T-helper 22 cell (primary cell): ENCODE results near the gene PROK1.
"Not testable (repeated sequence)": the region's sequence is repeated elsewhere in the genome, so short reads cannot be mapped to it uniquely, and the experiment has no call there.

ENCODE experiments used
- DNase-seq: peaks from one replicate; pipeline ENCODE4 v3.0.0-alpha.2; 2020; ENCODE audit warnings: low read depth

PROK1 gene, protein sequence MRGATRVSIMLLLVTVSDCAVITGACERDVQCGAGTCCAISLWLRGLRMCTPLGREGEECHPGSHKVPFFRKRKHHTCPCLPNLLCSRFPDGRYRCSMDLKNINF

DNA sequence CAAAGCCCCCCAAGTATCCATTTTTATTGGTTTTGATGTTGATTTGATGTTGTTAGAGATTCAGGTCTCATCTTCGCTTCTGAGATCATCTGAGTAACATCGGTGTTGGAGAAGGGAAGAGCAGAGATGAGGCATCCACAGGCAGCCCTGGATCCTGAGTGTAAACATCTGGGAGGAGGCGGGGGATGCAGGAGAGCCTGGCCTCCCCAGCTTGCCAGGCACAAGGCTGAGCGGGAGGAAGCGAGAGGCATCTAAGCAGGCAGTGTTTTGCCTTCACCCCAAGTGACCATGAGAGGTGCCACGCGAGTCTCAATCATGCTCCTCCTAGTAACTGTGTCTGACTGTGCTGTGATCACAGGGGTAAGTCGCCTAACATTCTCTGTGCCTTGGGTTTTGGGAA is at the start of gene PROK1:
Gene PROK1 (plus strand): TSS at position 221 of the 400 bp plus-strand sequence. CDS start 68 bp downstream, at position 289.
- no peak for DNase-seq

DNA sequence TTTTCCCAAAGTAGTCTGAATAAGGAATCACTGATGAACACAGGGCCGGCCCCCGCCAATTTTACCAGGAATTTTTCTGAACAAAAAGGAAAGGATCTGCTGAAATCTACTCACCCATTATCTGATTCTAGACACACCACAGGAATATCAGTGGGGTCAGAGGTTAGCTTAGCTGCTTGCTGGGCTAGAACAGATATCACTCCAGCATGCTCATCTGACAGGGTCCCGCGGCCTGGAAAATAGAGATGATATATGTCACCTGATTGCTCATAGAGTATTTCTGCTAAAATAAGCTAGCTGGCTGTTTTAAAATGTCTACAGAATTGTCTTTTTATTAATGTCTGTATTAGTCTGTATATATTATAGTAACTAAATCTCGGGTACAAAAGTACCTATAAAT is 47.1 kb upstream of the PROK1 start:
- no peak for DNase-seq

DNA sequence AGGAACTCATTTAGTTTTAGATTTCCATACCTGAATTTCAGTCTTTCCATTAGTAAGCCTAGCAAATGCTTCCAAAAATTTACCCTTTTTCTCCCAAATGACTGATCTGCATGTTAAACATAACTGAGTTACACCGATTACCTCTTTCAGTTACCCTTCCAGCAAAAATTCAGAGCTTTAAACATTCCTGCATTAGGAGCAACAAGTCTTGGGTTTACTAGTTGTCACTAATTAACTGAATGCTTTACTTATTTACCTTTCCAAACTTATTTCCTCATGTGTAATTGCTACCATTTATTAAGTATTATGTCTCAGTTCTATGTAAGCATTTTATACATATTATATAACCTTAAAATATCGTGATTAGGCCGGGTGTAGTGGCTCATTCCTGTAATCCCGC is 46.5 kb upstream of the PROK1 start:
- DNase-seq: no peak

DNA sequence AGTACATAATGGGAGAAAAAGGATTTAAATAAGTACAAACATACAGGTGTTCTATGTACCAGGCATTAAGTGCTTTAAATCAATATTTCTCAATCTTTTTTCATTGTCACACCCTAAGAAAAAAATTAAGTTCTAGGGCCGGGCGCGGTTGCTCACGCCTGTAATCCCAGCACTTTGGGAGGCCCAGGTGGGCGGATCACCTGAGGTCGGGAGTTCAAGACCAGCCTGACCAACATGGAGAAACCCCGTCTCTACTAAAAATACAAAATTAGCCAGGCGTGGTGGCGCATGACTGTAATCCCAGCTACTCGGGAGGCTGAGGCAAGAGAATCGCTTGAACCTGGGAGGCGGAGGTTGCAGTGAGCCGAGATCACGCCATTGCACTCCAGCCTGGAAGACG is 44.5 kb upstream of the PROK1 start:
- DNase-seq: not testable (repeated sequence)

DNA sequence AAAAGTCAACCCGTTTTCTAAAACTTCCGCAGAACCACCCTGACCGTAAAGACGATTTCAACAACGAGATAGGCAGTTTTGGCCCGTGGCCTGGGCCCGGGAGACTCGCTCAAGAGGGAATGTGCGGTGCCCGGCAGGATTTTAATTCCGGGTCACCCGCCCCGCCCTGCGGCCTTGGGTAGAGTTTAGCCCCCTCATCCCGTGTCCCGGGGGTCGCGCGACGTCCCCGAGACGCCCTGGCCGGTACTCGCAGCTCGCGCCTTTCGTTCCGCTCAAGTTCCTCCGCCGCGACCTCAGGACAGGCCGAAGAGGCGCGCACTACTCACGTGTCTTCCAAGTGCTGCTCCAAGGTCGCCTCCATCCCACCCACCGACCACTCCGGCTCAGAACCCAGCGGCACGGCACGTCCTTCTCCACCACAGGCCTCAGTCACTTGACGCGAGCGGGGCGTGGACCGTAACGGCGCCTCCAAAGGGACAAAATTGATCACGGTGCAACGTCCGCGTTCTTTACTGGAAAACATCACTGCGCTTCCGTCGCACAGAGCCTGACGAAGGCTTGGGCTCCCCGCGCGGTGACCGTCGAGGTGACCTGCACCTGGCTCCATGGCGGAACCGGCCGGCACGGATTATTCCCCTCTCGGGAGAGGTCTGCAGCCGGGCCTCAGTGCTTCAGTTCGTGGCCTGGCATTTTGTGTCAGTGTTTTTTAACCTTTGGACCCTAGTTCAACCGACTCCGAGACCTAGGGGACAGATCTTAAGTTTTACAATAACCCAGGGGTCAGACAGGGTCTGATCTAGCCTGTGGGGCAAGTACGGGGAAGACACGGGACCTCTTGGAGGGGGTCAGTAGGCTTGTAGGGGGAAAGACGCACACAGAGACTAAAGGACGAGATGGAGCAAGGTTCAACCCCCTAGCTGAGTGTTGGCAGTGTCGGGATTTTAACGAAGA is 43.4 kb upstream of the PROK1 start, which contains the start of gene LAMTOR5:
Gene LAMTOR5 (minus strand): TSS at position 435 of the 951 bp plus-strand sequence. CDS start 74 bp downstream, at position 361.
- peak; percentile 82 for DNase-seq

DNA sequence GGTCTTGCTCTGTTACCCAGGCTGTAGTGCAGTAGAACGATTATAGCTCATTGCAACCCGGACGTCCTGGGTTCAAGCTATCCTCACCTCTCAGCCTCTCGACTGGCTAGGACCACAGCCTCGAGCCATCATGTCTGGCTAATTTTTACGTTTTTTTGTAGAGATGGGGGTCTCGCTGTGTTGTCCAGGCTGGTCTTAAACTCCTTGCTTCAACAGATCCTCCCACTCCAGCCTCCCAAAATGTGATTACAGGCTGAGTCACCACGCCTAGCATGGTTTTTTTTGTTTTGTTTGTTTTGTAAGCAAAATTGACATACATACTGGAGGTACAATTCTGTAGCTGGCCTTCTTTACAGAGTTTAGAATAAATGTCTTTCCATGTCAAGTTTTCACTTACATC is 42.5 kb upstream of the PROK1 start:
- DNase-seq: no peak

DNA sequence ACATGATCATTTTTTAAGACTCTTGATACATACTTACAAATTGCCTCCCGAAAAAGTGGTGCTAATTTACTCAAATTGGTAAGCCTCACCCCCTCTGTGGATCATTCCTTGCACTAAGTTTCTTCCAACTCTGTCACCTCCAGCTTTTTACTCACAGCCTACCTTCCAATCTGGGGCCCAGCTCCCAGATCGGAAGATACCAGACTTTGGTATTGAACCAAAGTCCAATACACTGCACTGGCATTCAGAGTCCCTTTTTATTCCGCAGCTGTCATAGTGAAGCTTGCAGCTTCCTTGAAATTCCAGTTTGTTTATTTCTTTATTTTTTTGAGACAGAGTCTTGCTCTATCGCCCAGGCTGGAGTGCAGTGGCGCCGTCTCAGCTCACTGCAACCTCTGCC is 41.6 kb upstream of the PROK1 start:
- no peak for DNase-seq

DNA sequence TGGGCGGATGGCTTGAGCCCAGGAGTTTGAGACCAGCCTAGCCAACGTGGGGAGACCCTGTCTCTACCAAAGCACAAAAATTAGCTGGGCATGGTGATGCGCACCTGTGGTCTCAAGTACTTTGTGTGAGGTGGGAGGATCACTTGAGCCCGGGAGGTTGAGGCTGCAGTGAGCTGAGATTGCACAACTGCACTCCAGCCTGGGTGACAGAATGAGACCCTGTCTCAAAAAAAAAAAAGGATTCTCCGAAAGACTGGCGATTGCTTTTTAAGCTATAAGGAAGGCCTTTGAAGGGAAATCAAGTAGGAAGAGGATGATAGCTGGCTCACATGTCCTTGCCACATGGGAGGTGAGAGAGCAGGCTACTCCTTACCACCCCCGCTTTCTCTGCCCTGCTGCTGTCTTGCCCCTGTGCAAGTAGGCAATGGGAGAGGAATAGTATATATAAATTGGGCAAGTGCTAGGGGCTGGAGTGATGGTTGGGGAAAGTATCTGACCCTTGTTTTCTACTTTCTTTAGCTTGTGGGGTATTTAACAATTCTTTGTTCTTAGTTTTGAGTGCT is 39.7 kb upstream of the PROK1 start:
- DNase-seq: no peak

DNA sequence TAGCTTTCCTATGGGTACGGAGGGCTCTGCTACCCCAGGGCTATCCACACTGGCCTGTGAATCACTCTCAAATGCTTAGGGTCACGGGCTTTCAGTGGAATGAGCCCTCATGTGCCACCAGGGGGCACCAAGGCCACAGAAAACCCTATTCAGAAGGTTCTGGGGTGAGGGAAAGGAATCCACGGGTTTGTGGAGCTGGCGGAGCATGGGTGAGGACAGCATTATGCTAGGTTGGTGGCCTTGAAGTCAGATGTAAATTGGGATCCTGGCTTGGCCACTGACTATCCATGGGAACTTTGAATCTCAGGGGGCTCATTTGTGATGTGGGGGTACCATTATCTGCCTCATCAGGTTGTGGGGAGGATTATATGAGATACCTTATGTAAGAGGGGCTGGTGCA is 38.4 kb upstream of the PROK1 start:
- peak; percentile 27 for DNase-seq

DNA sequence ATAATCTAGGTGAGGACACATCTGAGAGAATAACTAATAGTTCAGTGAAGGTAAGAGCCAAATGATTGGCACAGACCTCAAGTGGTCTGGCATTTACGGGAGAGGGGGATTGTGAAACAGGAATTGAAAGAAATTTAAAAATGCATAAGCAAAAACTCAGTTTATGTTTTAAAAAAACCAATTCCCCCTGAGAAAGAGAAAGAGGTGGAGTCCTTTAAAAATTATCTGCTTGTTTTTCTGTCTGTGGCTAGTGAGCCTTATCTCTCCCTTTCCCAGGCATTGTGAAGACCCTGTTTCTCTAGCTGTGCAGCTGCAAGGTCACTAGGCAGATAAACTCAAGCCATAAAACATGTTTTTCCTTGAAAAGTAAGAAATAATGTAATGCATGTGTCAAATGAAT is 37.9 kb upstream of the PROK1 start:
- not testable (repeated sequence) for DNase-seq

DNA sequence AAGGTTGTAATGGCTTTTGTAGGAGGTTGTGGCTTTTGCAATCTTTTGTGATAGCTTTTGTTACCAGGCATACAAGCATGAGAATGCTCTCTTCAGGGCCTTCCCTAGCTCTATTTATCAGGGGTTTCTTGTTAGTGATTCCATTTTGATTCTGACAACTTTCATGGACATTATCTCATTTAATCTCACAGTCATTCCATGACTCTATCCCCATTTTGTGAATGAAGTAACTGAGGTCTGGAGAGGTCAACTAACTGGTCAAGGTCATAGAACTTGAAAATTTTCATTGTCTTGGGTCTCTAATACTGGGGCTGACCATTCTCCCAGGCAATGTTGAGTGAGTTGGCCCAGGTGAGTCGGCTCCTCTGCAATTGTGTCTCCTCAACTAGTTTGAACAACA is 32.2 kb upstream of the PROK1 start:
- DNase-seq: no peak

DNA sequence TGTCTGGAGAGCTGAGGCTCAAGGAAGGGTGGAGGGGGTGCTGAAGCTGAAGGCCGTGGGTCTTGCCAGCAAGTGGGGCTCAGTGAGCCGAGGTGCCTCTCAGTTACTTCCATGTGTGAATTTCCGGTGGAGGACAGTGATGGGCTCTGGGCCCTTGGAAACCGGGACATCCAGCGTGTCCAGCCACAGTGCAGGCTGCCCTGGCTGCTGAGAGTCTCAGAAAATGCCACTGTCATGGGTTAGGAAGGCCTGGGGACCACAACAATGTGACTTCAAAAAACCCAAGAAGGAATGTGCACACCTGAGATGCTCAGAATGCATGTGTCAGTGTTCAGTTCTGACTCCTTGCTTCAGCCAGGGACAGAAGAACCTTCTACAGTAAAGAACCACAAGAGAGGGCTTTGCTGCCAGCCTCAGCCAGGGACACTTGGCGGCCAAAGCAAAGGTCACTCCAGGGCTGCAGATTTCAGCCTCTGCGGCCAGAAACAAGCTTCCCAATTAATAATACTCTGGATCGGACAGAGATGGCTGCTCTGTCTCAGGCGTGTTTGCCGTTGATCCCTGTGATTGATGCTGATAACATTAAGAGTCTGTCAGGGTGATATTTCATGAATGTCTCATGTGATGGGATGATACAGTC is 30.8 kb upstream of the PROK1 start:
- DNase-seq: no peak

DNA sequence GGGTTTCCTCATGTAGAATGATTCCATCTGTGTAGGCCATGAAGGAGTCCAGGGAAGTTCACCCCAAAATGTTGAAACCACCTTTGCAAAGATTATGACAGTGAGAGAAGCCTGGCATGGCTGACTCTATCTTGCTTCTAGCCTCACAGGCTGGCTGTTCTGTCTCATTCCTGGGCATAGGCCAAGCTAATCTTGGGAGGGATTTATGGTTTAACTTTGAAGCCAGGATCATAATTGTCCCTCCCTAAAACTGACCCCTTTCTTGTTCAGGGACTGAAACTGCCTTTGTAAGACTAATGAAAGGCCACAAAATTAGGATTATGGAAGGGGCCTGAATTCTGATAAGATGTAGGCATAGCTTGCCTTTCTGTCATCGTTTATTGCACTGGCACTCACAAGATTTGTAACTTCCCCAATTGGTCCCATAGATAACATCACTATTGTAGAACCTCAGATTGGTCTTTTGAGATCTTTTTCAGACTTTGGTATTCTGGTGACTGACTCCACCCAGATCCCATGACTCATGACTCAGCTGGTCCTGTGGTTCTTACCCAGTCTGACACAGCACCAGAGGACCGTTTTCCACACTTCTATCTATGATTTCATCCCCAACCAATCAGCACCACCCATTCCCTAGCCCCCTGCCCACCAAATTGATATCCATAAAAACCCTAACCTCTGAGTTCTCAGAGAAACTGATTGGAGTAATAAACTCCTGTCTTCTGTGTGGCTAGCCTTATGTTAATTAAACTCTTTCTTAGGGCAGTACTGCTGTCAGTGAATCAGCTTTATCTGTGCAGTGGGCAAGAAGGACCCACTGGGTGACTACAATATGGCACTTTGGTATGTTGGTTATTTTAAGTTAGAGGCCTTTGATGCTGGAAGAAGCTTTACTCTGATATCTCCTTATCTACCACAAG is 29.8 kb upstream of the PROK1 start:
- no peak for DNase-seq

DNA sequence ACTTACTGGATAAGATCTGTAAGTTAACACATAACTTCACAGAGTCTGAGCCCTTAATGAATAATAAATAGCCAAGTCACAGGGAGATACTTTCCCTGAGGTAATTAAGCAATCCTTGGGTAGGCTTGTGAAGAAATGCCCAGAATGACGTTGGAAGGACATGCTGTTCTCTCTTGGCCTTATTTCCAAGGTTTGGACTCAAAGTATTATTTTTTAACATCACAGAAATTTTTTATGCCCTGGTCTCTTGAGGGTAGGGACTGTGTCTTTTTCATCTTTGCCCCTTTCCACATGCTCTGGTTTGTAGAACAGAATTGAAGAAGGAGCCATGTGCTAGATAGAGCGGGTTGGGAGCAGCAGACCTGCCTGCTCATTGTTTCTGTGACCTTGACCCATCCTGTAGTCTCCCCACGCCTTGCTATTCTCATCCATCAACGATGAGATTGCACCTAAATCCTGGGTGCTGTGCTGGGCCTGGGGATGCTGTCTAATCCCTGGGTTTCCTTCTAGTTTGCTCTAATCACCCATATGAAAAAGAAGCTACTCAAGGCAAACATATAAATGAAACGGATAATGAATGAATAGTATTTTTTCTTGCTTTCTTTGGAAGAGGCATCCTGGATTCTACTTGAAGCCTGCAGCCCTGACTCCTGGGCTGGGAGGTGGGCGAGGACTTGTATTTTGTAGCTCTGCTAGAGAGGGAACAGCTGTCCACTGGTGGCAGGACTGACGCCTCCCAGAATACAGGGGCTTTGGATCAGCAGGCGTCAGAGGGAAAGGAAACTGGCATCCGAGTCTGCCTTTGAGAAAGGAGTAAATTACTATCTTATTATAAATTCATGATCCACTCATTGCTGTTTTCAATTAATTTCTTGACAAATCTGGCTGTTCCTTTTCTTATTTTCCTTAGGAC is 26.0 kb upstream of the PROK1 start:
- no peak for DNase-seq

DNA sequence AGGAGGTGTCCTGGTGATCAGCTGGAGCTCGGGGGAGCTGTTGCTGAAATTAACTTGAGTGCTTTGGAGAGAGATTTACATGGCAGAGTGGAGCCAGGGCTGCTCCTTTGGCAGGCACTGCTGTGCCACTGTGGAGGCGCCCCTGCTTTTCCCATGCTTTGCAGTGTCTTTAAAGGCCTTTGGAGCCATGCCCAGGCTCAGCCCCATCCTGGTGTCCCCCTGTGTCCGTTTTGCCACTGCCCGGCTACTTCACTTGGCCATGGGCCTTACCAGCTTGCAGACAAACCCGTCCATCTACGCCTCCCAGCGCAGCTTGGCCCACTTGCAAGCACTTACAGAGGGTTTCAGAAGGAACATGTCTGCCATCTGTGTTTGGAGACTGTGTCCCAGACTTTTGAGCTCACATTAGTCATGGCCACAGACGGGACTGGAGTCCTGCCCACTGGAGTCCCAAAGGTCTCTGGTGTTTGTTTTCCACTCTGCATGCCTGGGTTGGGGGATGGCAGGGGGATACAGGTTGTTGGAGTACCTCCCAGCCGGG is 25.3 kb upstream of the PROK1 start:
- no peak for DNase-seq

DNA sequence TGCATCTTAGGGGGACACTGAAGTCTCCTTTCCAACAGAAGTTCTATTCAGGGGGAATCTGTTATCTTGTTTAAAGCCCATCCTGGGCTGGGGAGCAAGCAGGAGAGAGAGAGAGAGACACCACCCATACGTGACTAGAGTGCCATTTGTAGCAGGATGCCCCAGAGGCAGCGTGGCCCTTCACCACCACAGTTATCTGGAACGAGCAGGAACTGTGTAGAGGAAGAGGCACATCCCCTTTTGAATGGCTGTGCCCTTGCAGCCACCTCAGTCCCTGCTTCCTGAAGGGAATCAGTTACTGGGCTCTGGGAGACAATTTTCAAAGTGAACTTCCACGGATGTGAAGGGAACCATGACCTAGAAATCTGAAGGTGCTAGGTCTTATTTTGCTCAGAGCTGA is 24.1 kb upstream of the PROK1 start:
- no peak for DNase-seq

DNA sequence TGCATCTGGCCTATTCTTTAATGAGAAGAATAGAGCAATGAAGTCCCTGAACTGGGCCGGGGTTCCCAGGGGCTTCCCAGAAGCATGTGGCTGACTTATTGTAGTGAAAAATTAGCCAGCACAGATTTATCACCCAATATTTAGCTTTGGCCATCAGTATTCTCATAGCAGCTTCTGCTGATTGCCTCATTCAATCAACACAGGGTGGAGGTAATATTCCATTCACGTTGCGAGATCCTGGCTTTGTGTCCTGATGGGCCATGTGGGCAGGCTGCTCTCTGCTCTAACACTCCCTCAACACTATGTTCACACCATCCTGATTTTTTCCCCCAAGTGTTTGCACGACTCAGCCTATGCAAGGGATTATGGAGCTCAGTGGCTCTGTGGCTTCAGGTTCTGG is 22.0 kb upstream of the PROK1 start:
- DNase-seq: no peak

DNA sequence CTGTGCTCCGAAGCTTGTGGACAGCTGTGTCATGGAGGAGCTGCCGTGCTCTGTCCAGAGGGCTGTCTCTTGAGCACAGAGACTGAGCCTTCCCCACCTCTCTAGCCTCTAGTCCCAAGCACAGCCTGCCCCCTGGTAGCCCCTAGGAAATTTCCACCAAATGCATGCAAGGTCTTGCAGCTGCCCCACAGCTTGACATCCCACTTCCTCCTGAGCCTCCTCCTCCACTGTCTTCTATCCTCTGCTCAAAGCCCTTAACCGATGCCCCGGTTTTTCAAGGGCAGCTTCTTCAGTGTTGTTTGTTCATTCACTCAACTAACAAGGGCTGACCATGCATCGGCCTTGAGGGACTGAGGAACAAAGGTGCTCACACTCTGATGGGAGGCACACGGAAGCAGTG is 20.6 kb upstream of the PROK1 start:
- no peak for DNase-seq

DNA sequence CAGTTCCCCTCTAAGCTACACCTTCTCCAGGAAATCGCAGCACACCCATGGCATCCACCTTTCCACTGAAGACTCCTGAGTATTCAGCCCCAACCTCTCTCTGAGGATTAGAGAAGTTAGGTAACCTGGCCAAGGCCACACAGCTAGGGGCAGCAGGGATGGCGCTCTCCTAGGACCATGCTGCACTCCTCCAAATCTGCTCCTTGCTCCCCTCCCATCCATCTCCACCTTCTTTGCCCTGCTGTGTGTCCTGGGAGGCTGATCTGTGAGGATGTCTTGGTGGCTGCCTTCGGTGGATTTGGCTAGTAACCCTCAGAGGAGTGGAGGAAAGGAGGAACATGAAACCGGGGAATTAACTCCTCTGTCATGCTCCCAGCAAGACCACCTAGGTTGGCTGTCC is 20.0 kb upstream of the PROK1 start:
- no peak for DNase-seq

DNA sequence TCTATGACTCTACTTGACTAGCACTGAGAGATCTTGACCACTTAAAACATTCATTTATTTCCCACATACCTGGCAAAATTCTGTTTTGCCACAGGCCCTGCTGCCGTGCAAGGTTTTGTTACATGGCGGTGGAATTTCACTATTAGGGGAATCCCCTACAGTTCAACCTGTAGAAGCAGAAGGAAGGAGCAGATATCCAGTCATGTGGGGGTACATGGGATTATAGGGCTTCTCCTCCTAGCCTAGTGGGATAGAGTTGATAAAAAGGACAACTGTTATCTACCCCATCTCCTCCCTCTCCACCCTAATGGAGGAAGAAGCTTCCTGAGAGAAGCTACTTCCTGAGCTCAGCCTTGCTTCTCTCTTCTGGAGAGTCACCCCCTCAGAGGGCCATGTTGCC is 17.7 kb upstream of the PROK1 start:
- no peak for DNase-seq
